Measurements from ENCODE around the gene SMNDC1. TPM values are rescaled to one million over a fixed set of nuclear protein-coding genes. Genes with fewer than 3 reads are reported as not detected.
A peak's percentile ranks its signal among the peaks of the same experiment; 100 is the strongest.

SMNDC1 gene
- total RNA-seq, 1 experiment from 2014 or later, result 48.2 TPM

DNA sequence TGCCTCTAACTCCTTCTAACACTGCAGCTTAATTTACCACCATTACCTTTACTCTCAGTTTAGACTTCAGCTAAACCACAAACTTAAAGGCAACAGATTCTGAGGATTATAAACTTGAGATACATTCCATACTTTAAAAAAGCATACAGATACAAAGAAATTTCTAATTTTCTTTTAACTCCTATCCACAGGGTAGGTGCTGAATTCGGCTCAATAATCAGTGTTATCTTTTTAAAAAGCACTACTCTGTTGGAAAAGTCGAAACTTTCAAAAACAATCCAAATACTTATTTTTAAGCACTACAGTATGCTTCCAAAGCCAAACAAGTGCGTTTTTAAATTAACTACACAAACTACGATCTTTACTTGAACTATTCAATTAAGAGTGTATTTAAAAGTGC is 1.0 kb downstream of the SMNDC1 start:
- no peak for DNase-seq (ENCODE audit: unreplicated experiment)
- TF ChIP-seq CTCF (IDR thresholded peaks at IDR 0.05; ENCODE audit: unreplicated experiment), result no peak
- H3K27me3 Mint-ChIP-seq (ENCODE audit: insufficient read depth, unreplicated experiment), result no peaks in the 10 kb centered on the region
- H3K4me3 Mint-ChIP-seq (ENCODE audit: unreplicated experiment), result peak overlapping the region; percentile 94
- H3K9me3 Mint-ChIP-seq (ENCODE audit: unreplicated experiment), result no peaks in the 10 kb centered on the region
- H3K27ac Mint-ChIP-seq (ENCODE audit: low read depth, unreplicated experiment), result peak overlapping the region; percentile 95
- H3K4me1 Mint-ChIP-seq (ENCODE audit: insufficient read depth, unreplicated experiment), result peaks cover 10% of the 10 kb centered on the region
- ChIA-PET POLR2A (interaction anchor here (0.7 to 3.9 kb wide), 8 partner anchors 8 to 569 kb away, joined by 3 to 20 read pairs (median 6); partner anchors contain the start of gene SMC3), CTCF (interaction anchor here (0.6 to 6.5 kb wide), 4 partner anchors 89 to 1566 kb away, joined by 3 to 85 read pairs (median 6); no protein-coding TSS in a partner anchor)
- intact Hi-C loops (cut with micrococcal nuclease), result no loop called here
- BruUV-seq (replicated peaks), result TSS peak; percentile 39
- H3K36me3 Mint-ChIP-seq (ENCODE audit: insufficient read depth, unreplicated experiment), result peaks cover 48% of the 10 kb centered on the region

GRCh38 chr10:110300486-110300986 is 4.2 kb downstream of the SMNDC1 start:
- intact Hi-C loops (cut with micrococcal nuclease), result no loop called here
- CTCF ChIA-PET, result interaction anchor here (0.6 to 1.4 kb wide), 4 partner anchors 121 to 246 kb away, joined by 3 to 6 read pairs (median 4); no protein-coding TSS in a partner anchor
- no peak for DNase-seq (ENCODE audit: unreplicated experiment)
- POLR2A ChIA-PET, result interaction anchor here (0.6 kb wide), 1 partner anchor 106 kb away, joined by 3 read pairs; no protein-coding TSS in a partner anchor
- TF ChIP-seq CTCF (IDR thresholded peaks at IDR 0.05; ENCODE audit: unreplicated experiment), result no peak
- Mint-ChIP-seq H3K4me1 (ENCODE audit: insufficient read depth, unreplicated experiment) (peaks cover 18% of the 10 kb centered on the region), H3K27ac (ENCODE audit: low read depth, unreplicated experiment) (no peak overlapping the region), H3K36me3 (ENCODE audit: insufficient read depth, unreplicated experiment) (peaks cover 80% of the 10 kb centered on the region), H3K9me3 (ENCODE audit: unreplicated experiment) (no peaks in the 10 kb centered on the region), H3K27me3 (ENCODE audit: insufficient read depth, unreplicated experiment) (no peaks in the 10 kb centered on the region), H3K4me3 (ENCODE audit: unreplicated experiment) (no peak overlapping the region)
- BruUV-seq (replicated peaks), result no TSS peak

GRCh38 chr10:110296966-110297365 is 7.8 kb downstream of the SMNDC1 start:
- DNase-seq (ENCODE audit: unreplicated experiment), result no peak
- intact Hi-C loops (cut with micrococcal nuclease), result no loop called here
- H3K4me3 Mint-ChIP-seq (ENCODE audit: unreplicated experiment), result no peak overlapping the region
- POLR2A ChIA-PET, result interaction anchor here (0.6 to 3.3 kb wide), 5 partner anchors 8 to 474 kb away, joined by 3 to 18 read pairs (median 4); partner anchors contain the start of gene SMNDC1
- no TSS peak for BruUV-seq (replicated peaks)
- H3K27ac Mint-ChIP-seq (ENCODE audit: low read depth, unreplicated experiment), result peak overlapping the region; percentile 16
- TF ChIP-seq CTCF (IDR thresholded peaks at IDR 0.05; ENCODE audit: unreplicated experiment), result no peak
- peaks cover 8% of the 10 kb centered on the region for H3K4me1 Mint-ChIP-seq (ENCODE audit: insufficient read depth, unreplicated experiment)
- H3K9me3 Mint-ChIP-seq (ENCODE audit: unreplicated experiment), result no peaks in the 10 kb centered on the region
- no peaks in the 10 kb centered on the region for H3K27me3 Mint-ChIP-seq (ENCODE audit: insufficient read depth, unreplicated experiment)
- H3K36me3 Mint-ChIP-seq (ENCODE audit: insufficient read depth, unreplicated experiment), result peaks cover 98% of the 10 kb centered on the region
- CTCF ChIA-PET, result interaction anchor here (0.7 to 1.5 kb wide), 5 partner anchors 9 to 303 kb away, joined by 3 to 5 read pairs (median 3); no protein-coding TSS in a partner anchor

DNA sequence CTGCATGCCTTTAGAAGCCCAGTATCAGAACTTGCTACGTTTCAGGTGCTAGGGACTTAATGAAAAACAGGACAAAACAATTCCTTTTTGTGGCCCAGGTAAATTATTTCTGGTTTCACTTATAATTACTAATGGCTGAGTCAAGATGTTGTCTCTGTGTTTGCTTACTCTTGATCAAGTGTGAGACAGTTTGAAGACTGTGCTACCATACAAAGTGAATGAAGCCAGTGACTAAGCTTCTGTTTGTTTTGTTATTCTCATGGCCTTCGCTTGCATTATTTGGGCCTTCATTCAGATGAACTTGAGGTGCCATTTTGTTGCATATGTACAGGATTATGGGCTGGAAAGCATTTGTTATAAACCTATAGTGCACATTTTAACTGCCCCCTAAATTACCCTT is 17.9 kb downstream of the SMNDC1 start:
- intact Hi-C loops (cut with micrococcal nuclease), result no loop called here
- ChIA-PET POLR2A (interaction anchor here (1.6 kb wide), 1 partner anchor 80 kb away, joined by 7 read pairs; the partner anchor contains the start of gene MXI1), CTCF (interaction anchor here (0.6 to 3.3 kb wide), 4 partner anchors 8 to 403 kb away, joined by 3 to 15 read pairs (median 6); no protein-coding TSS in a partner anchor)
- BruUV-seq (replicated peaks), result no TSS peak
- no peak for DNase-seq (ENCODE audit: unreplicated experiment)
- Mint-ChIP-seq H3K27ac (ENCODE audit: low read depth, unreplicated experiment) (no peak overlapping the region), H3K4me1 (ENCODE audit: insufficient read depth, unreplicated experiment) (no peaks in the 10 kb centered on the region), H3K4me3 (ENCODE audit: unreplicated experiment) (no peak overlapping the region), H3K36me3 (ENCODE audit: insufficient read depth, unreplicated experiment) (peaks cover 59% of the 10 kb centered on the region), H3K27me3 (ENCODE audit: insufficient read depth, unreplicated experiment) (no peaks in the 10 kb centered on the region), H3K9me3 (ENCODE audit: unreplicated experiment) (no peaks in the 10 kb centered on the region)
- TF ChIP-seq CTCF (IDR thresholded peaks at IDR 0.05; ENCODE audit: unreplicated experiment), result no peak

All from MCF 10A (cell line).